ENCODE results near the gene IZUMO1R.

Gene IZUMO1R

GRCh38 chr11:94330789-94331188 lies 26.4 kb downstream of the IZUMO1R start:
- DNase-seq (no peak), ATAC-seq (ENCODE audit: insufficient read depth, low read depth) (no peak)
- Histone ChIP-seq H4K20me1 (ENCODE audit: insufficient read depth, low read length) (no peaks in the 10 kb centered on the region), H3K4me1 (ENCODE audit: insufficient read depth, low read length) (no peaks in the 10 kb centered on the region), H3K79me2 (ENCODE audit: insufficient read depth, low read length) (no peaks in the 10 kb centered on the region), H3K36me3 (ENCODE audit: insufficient read depth, low read length) (no peaks in the 10 kb centered on the region), H3K27me3 (ENCODE audit: insufficient read depth, low read length, poor library complexity) (no peaks in the 10 kb centered on the region), H3K9ac (ENCODE audit: low read depth, low read length) (no peak overlapping the region), H3K4me3 (ENCODE audit: low read depth in 1 of 2, low read length in 2 of 2) (no peak overlapping the region), H3K27ac (ENCODE audit: low read length) (no peak overlapping the region), H3K4me2 (ENCODE audit: insufficient read depth, low read length) (no peak overlapping the region), H2AFZ (ENCODE audit: low read depth, low read length) (no peak overlapping the region), H3K9me3 (ENCODE audit: insufficient read depth, low read length, severe bottlenecking) (no peaks in the 10 kb centered on the region)
- TF ChIP-seq CTCF (IDR thresholded peaks at IDR 0.05; ENCODE audit: borderline replicate concordance, extremely low read depth, low read length, poor library complexity, severe bottlenecking) (no peak), EZH2 (IDR thresholded peaks at IDR 0.05; ENCODE audit: borderline replicate concordance, low read depth, low read length, severe bottlenecking) (no peak)

GRCh38 chr11:94332814-94333213 lies 28.4 kb downstream of the IZUMO1R start:
- Histone ChIP-seq H3K27ac (ENCODE audit: low read length) (no peak overlapping the region), H3K9me3 (ENCODE audit: insufficient read depth, low read length, severe bottlenecking) (no peaks in the 10 kb centered on the region), H3K79me2 (ENCODE audit: insufficient read depth, low read length) (no peaks in the 10 kb centered on the region), H3K9ac (ENCODE audit: low read depth, low read length) (no peak overlapping the region), H3K4me3 (ENCODE audit: low read depth in 1 of 2, low read length in 2 of 2) (no peak overlapping the region), H3K36me3 (ENCODE audit: insufficient read depth, low read length) (no peaks in the 10 kb centered on the region), H4K20me1 (ENCODE audit: insufficient read depth, low read length) (no peaks in the 10 kb centered on the region), H3K27me3 (ENCODE audit: insufficient read depth, low read length, poor library complexity) (no peaks in the 10 kb centered on the region), H3K4me1 (ENCODE audit: insufficient read depth, low read length) (no peaks in the 10 kb centered on the region), H3K4me2 (ENCODE audit: insufficient read depth, low read length) (no peak overlapping the region), H2AFZ (ENCODE audit: low read depth, low read length) (no peak overlapping the region)
- TF ChIP-seq EZH2 (IDR thresholded peaks at IDR 0.05; ENCODE audit: borderline replicate concordance, low read depth, low read length, severe bottlenecking) (no peak), CTCF (IDR thresholded peaks at IDR 0.05; ENCODE audit: borderline replicate concordance, extremely low read depth, low read length, poor library complexity, severe bottlenecking) (no peak)
- ATAC-seq (ENCODE audit: insufficient read depth, low read depth) (no peak), DNase-seq (no peak)

- no peak overlapping the region for H3K9ac ChIP-seq (ENCODE audit: low read depth, low read length)
- no peaks in the 10 kb centered on the region for H3K4me1 ChIP-seq (ENCODE audit: insufficient read depth, low read length)
- no peaks in the 10 kb centered on the region for H3K36me3 ChIP-seq (ENCODE audit: insufficient read depth, low read length)
- H3K79me2 ChIP-seq (ENCODE audit: insufficient read depth, low read length) = no peaks in the 10 kb centered on the region
- no peaks in the 10 kb centered on the region for H4K20me1 ChIP-seq (ENCODE audit: insufficient read depth, low read length)
- no peaks in the 10 kb centered on the region for H3K27me3 ChIP-seq (ENCODE audit: insufficient read depth, low read length, poor library complexity)
- DNase-seq (no peak), ATAC-seq (ENCODE audit: insufficient read depth, low read depth) (no peak)
- TF ChIP-seq CTCF (IDR thresholded peaks at IDR 0.05; ENCODE audit: borderline replicate concordance, extremely low read depth, low read length, poor library complexity, severe bottlenecking) = no peak
- no peak for TF ChIP-seq EZH2 (IDR thresholded peaks at IDR 0.05; ENCODE audit: borderline replicate concordance, low read depth, low read length, severe bottlenecking)
- no peak overlapping the region for H2AFZ ChIP-seq (ENCODE audit: low read depth, low read length)
- H3K4me3 ChIP-seq (ENCODE audit: low read depth in 1 of 2, low read length in 2 of 2) = no peak overlapping the region
- H3K4me2 ChIP-seq (ENCODE audit: insufficient read depth, low read length) = no peak overlapping the region
- H3K9me3 ChIP-seq (ENCODE audit: insufficient read depth, low read length, severe bottlenecking) = no peaks in the 10 kb centered on the region
- H3K27ac ChIP-seq (ENCODE audit: low read length) = no peak overlapping the region
Measured at GRCh38 chr11:94336033-94336432, 31.7 kb downstream of the IZUMO1R start.

GRCh38 chr11:94338651-94339050 lies 34.3 kb downstream of the IZUMO1R start:
- Histone ChIP-seq H3K4me1 (ENCODE audit: insufficient read depth, low read length) (no peaks in the 10 kb centered on the region), H3K9me3 (ENCODE audit: insufficient read depth, low read length, severe bottlenecking) (no peaks in the 10 kb centered on the region), H3K36me3 (ENCODE audit: insufficient read depth, low read length) (no peaks in the 10 kb centered on the region), H3K27ac (ENCODE audit: low read length) (no peak overlapping the region), H3K4me2 (ENCODE audit: insufficient read depth, low read length) (no peak overlapping the region), H3K79me2 (ENCODE audit: insufficient read depth, low read length) (no peaks in the 10 kb centered on the region), H3K4me3 (ENCODE audit: low read depth in 1 of 2, low read length in 2 of 2) (no peak overlapping the region), H4K20me1 (ENCODE audit: insufficient read depth, low read length) (no peaks in the 10 kb centered on the region), H2AFZ (ENCODE audit: low read depth, low read length) (no peak overlapping the region), H3K9ac (ENCODE audit: low read depth, low read length) (no peak overlapping the region), H3K27me3 (ENCODE audit: insufficient read depth, low read length, poor library complexity) (no peaks in the 10 kb centered on the region)
- ATAC-seq (ENCODE audit: insufficient read depth, low read depth) = no peak
- TF ChIP-seq EZH2 (IDR thresholded peaks at IDR 0.05; ENCODE audit: borderline replicate concordance, low read depth, low read length, severe bottlenecking) (no peak), CTCF (IDR thresholded peaks at IDR 0.05; ENCODE audit: borderline replicate concordance, extremely low read depth, low read length, poor library complexity, severe bottlenecking) (no peak)
- no peak for DNase-seq

Data from DND-41 (cell line).